HEK293 (cell line): ENCODE results near the gene CLP1.
A peak's percentile ranks its signal among the peaks of the same experiment; 100 is the strongest.

Experiments
- CTCF ChIA-PET: fragments of 350-600 bp; formaldehyde crosslinking; extraction: SDS; loops from one replicate; lab custom pipeline; 2021; ENCODE audit warnings: antibody characterized with exemption; lab: Yijun Ruan, JAX
- POLR2A ChIA-PET: fragments of 300-600 bp; formaldehyde crosslinking; extraction: SDS; loops from one replicate; lab custom pipeline; 2020; ENCODE audit warnings: antibody characterized with exemption, inconsistent platforms; lab: Yijun Ruan, JAX
- H3K27ac ChIP-seq: fragments of 200-500 bp; sonication (Bioruptor generic); 2 replicates; pipeline ENCODE4 v1.5.1; 2014; ENCODE audit warnings: low read depth, low read length, control low read depth, inconsistent platforms; ENCODE audit errors: extremely low read depth
- H3K36me3 ChIP-seq, 2 experiments: fragments of 200-500 bp in 1 of 2; sonication (Bioruptor generic) in 1 of 2; 1 replicate in 1 of 2; 2 replicates in 1 of 2; pipeline ENCODE4 v1.5.1; 2014 to 2017; ENCODE audit warnings: inconsistent platforms in 2 of 2, low read length in 2 of 2; ENCODE audit not compliant: control insufficient read depth in 2 of 2, insufficient read depth in 1 of 2
- H3K4me1 ChIP-seq: fragments of 200-500 bp; sonication (Bioruptor generic); 2 replicates; pipeline ENCODE4 v1.5.1; 2014; ENCODE audit warnings: mild to moderate bottlenecking, low read length, inconsistent platforms; ENCODE audit not compliant: control insufficient read depth, insufficient read depth
- H3K4me3 ChIP-seq: 2 replicates; pipeline ENCODE4 v1.5.1; 2011; ENCODE audit warnings: low read depth, mild to moderate bottlenecking, control low read depth, low read length, moderate library complexity
- H3K9me3 ChIP-seq: fragments of 200-500 bp; sonication (Bioruptor generic); 2 replicates; pipeline ENCODE4 v1.5.1; 2014; ENCODE audit warnings: low read depth, low read length, inconsistent platforms; ENCODE audit not compliant: control insufficient read depth, insufficient read depth
- EGR2 ChIP-seq: fragments of 450-650 bp; formaldehyde crosslinking; IDR thresholded peaks from 2 replicates; pipeline ENCODE4 v1.5.1; 2016; ENCODE audit warnings: low read depth, missing biosample characterization, missing genetic modification characterization
- GLIS1 ChIP-seq: fragments of 450-650 bp; formaldehyde crosslinking; IDR thresholded peaks from 2 replicates; pipeline ENCODE4 v1.5.1; 2016; ENCODE audit warnings: missing biosample characterization, missing genetic modification characterization
- HOXA7 ChIP-seq: sonication (generic); formaldehyde crosslinking; IDR thresholded peaks from 2 replicates; pipeline ENCODE4 v1.8.1; 2022; ENCODE audit warnings: missing genetic modification reagents, borderline replicate concordance
- KLF17 ChIP-seq: fragments of 450-650 bp; formaldehyde crosslinking; IDR thresholded peaks from 2 replicates; pipeline ENCODE4 v1.5.1; 2016; ENCODE audit warnings: missing biosample characterization, missing genetic modification characterization
- PRDM1 ChIP-seq: fragments of 450-650 bp; formaldehyde crosslinking; IDR thresholded peaks from 2 replicates; pipeline ENCODE4; 2016; ENCODE audit warnings: missing biosample characterization, missing genetic modification characterization
- SP3 ChIP-seq: fragments of 450-650 bp; formaldehyde crosslinking; IDR thresholded peaks from 2 replicates; pipeline ENCODE4 v1.5.1; 2016; ENCODE audit warnings: missing biosample characterization, missing genetic modification characterization
- WT1 ChIP-seq: fragments of 450-650 bp; formaldehyde crosslinking; IDR thresholded peaks from 2 replicates; pipeline ENCODE4 v1.5.1; 2016; ENCODE audit warnings: missing biosample characterization, missing genetic modification characterization
- ZBTB17 ChIP-seq: fragments of 450-650 bp; formaldehyde crosslinking; IDR thresholded peaks from 2 replicates; pipeline ENCODE4 v1.5.1; 2016; ENCODE audit warnings: missing biosample characterization, missing genetic modification characterization
- ZBTB48 ChIP-seq: fragments of 450-650 bp; formaldehyde crosslinking; IDR thresholded peaks from 2 replicates; pipeline ENCODE4 v1.5.1; 2016; ENCODE audit warnings: missing biosample characterization, missing genetic modification characterization
- ZBTB7A ChIP-seq: fragments of 450-650 bp; formaldehyde crosslinking; IDR thresholded peaks from 2 replicates; pipeline ENCODE4 v1.5.1; 2016; ENCODE audit warnings: low read depth, missing biosample characterization, missing genetic modification characterization
- ZBTB8A ChIP-seq: fragments of 450-650 bp; formaldehyde crosslinking; IDR thresholded peaks from 2 replicates; pipeline ENCODE4 v1.5.1; 2016; ENCODE audit warnings: missing biosample characterization, missing genetic modification characterization
- ZNF133 ChIP-seq: fragments of 450-650 bp; formaldehyde crosslinking; IDR thresholded peaks from 2 replicates; pipeline ENCODE4 v1.5.1; 2016; ENCODE audit warnings: missing biosample characterization, missing genetic modification characterization
- ZNF140 ChIP-seq: fragments of 450-650 bp; formaldehyde crosslinking; IDR thresholded peaks from 2 replicates; pipeline ENCODE4 v1.5.1; 2016; ENCODE audit warnings: missing biosample characterization, missing genetic modification characterization
- ZNF174 ChIP-seq: fragments of 450-650 bp; formaldehyde crosslinking; IDR thresholded peaks from 2 replicates; pipeline ENCODE4 v1.5.0; 2017; ENCODE audit warnings: missing biosample characterization, mild to moderate bottlenecking, missing genetic modification characterization
- ZNF175 ChIP-seq: fragments of 450-650 bp; formaldehyde crosslinking; IDR thresholded peaks from 2 replicates; pipeline ENCODE4 v1.5.1; 2016; ENCODE audit warnings: missing biosample characterization, missing genetic modification characterization
- ZNF19 ChIP-seq: fragments of 450-650 bp; formaldehyde crosslinking; IDR thresholded peaks from 2 replicates; pipeline ENCODE4; 2016; ENCODE audit warnings: missing biosample characterization, missing genetic modification characterization, low read depth
- ZNF423 ChIP-seq: fragments of 450-650 bp; formaldehyde crosslinking; IDR thresholded peaks from 2 replicates; pipeline ENCODE4 v1.5.1; 2016; ENCODE audit warnings: missing biosample characterization, missing genetic modification characterization
- ZNF621 ChIP-seq: fragments of 450-650 bp; formaldehyde crosslinking; IDR thresholded peaks from 2 replicates; pipeline ENCODE4 v1.5.1; 2017; ENCODE audit warnings: missing biosample characterization, missing genetic modification characterization
- ZNF626 ChIP-seq: fragments of 450-650 bp; sonication (Bioruptor Pico); formaldehyde crosslinking; IDR thresholded peaks from 2 replicates; pipeline ENCODE4 v1.5.1; 2018; ENCODE audit warnings: missing biosample characterization, missing genetic modification characterization, inconsistent platforms
- ZNF76 ChIP-seq: fragments of 450-650 bp; formaldehyde crosslinking; IDR thresholded peaks from 2 replicates; pipeline ENCODE4; 2016; ENCODE audit warnings: low read depth, missing biosample characterization, missing genetic modification characterization, borderline replicate concordance
- ZNF777 ChIP-seq: fragments of 450-650 bp; formaldehyde crosslinking; IDR thresholded peaks from 2 replicates; pipeline ENCODE4 v1.5.1; 2017; ENCODE audit warnings: missing biosample characterization, missing genetic modification characterization, borderline replicate concordance
- ZSCAN5A ChIP-seq: fragments of 450-650 bp; formaldehyde crosslinking; IDR thresholded peaks from 2 replicates; pipeline ENCODE4 v1.5.1; 2016; ENCODE audit warnings: missing biosample characterization, missing genetic modification characterization
- ZXDB ChIP-seq: fragments of 450-650 bp; formaldehyde crosslinking; IDR thresholded peaks from 2 replicates; pipeline ENCODE4 v1.5.1; 2016; ENCODE audit warnings: missing biosample characterization, missing genetic modification characterization
- TF ChIP-seq, protein P1 (sequence below): fragments of 450-650 bp; formaldehyde crosslinking; IDR thresholded peaks from 2 replicates; pipeline ENCODE4 v1.5.1; 2016; ENCODE audit warnings: missing biosample characterization, missing genetic modification characterization
- TF ChIP-seq, protein P2 (sequence below): fragments of 450-650 bp; formaldehyde crosslinking; IDR thresholded peaks from 2 replicates; pipeline ENCODE4 v1.5.1; 2016; ENCODE audit warnings: missing biosample characterization, missing genetic modification characterization
- TF ChIP-seq, protein P3 (sequence below): fragments of 450-650 bp; formaldehyde crosslinking; IDR thresholded peaks from 2 replicates; pipeline ENCODE4 v1.5.1; 2016; ENCODE audit warnings: missing biosample characterization, missing genetic modification characterization

Gene CLP1

DNA sequence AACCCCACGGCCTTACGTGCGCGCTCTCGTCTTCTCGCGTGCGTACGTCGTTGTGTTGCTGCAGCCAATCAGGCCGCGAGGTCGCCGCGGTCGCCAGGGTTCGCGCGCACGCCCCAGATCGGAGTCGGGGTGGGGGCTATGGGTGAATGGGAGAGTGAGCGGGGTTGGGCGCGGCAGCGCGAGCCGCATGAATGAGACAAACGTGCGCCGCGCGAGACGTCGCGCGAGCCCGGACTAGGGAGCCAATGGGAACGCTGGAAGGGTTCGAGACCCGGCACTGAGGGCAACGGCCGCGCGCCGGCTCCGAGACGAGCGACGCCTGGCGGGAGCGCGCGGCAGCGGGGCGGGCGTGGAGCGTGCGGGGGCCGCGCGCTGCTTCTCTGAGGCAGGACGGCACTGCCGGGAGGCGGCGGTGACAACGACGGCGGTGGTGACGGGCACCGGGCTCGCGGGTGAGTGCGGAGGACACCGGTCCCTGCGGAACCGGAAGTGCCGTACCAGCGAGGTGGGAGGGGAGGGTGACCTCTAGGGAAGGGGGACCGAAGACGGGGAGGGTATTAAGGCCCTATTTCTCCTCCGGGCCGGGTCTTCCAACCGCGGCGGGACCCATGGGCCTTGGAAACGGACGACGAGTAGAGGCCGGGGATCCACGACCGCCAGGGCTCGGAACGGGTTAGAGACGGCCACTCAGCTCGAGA, 10.3 kb downstream of the CLP1 start, which contains the start of gene ZDHHC5 (continued):
- TF ChIP-seq ZNF76 (tag by site-specific recombination) (peak; percentile 22; the same call in 1 of the 2 replicates), ZNF19 (tag by site-specific recombination) (no peak), ZNF133 (tag by site-specific recombination) (no peak), ZNF175 (tag by site-specific recombination) (no peak), HOXA7 (CRISPR knock-in tag) (no peak), ZNF140 (tag by site-specific recombination) (no peak), ZNF626 (tag by site-specific recombination) (no peak), GLIS1 (tag by site-specific recombination) (0 out of 2 replicates have a peak, but pooled peaks have one; percentile 2), PRDM1 (tag by site-specific recombination) (no peak), ZBTB7A (tag by site-specific recombination) (peak; percentile 55; the same call in 1 of the 2 replicates), ZNF423 (tag by site-specific recombination) (no peak), ZBTB17 (tag by site-specific recombination) (peak; percentile 47)
- TF ChIP-seq, protein P1, sequence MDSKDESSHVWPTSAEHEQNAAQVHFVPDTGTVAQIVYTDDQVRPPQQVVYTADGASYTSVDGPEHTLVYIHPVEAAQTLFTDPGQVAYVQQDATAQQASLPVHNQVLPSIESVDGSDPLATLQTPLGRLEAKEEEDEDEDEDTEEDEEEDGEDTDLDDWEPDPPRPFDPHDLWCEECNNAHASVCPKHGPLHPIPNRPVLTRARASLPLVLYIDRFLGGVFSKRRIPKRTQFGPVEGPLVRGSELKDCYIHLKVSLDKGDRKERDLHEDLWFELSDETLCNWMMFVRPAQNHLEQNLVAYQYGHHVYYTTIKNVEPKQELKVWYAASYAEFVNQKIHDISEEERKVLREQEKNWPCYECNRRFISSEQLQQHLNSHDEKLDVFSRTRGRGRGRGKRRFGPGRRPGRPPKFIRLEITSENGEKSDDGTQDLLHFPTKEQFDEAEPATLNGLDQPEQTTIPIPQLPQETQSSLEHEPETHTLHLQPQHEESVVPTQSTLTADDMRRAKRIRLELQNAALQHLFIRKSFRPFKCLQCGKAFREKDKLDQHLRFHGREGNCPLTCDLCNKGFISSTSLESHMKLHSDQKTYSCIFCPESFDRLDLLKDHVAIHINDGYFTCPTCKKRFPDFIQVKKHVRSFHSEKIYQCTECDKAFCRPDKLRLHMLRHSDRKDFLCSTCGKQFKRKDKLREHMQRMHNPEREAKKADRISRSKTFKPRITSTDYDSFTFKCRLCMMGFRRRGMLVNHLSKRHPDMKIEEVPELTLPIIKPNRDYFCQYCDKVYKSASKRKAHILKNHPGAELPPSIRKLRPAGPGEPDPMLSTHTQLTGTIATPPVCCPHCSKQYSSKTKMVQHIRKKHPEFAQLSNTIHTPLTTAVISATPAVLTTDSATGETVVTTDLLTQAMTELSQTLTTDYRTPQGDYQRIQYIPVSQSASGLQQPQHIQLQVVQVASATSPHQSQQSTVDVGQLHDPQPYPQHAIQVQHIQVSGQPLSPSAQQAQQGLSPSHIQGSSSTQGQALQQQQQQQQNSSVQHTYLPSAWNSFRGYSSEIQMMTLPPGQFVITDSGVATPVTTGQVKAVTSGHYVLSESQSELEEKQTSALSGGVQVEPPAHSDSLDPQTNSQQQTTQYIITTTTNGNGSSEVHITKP (tag by site-specific recombination): no peak
- TF ChIP-seq, protein P2, sequence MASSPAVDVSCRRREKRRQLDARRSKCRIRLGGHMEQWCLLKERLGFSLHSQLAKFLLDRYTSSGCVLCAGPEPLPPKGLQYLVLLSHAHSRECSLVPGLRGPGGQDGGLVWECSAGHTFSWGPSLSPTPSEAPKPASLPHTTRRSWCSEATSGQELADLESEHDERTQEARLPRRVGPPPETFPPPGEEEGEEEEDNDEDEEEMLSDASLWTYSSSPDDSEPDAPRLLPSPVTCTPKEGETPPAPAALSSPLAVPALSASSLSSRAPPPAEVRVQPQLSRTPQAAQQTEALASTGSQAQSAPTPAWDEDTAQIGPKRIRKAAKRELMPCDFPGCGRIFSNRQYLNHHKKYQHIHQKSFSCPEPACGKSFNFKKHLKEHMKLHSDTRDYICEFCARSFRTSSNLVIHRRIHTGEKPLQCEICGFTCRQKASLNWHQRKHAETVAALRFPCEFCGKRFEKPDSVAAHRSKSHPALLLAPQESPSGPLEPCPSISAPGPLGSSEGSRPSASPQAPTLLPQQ (tag by site-specific recombination): no peak
- TF ChIP-seq, protein P3, sequence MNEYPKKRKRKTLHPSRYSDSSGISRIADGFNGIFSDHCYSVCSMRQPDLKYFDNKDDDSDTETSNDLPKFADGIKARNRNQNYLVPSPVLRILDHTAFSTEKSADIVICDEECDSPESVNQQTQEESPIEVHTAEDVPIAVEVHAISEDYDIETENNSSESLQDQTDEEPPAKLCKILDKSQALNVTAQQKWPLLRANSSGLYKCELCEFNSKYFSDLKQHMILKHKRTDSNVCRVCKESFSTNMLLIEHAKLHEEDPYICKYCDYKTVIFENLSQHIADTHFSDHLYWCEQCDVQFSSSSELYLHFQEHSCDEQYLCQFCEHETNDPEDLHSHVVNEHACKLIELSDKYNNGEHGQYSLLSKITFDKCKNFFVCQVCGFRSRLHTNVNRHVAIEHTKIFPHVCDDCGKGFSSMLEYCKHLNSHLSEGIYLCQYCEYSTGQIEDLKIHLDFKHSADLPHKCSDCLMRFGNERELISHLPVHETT (tag by site-specific recombination): no peak
- TF ChIP-seq, all 188 proteins: peak for 32

DNA sequence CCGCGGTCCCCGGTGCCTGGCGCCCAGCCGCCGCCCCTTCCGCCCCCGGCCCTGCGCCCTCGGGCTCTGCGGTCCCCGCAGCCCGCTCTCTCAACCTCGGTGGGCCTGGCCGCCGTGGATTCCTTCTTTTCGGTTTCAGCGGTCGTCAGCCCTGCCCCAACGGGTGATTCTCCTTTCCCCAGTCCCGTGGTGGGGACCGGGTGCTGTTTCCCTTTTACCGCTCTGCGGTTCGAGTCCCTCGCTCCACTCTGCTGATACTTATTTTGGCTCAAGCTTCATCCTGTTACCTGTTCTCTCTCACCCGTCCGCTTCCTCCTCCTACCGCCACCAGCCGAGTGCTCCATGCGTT, 10.8 kb downstream of the CLP1 start:
- Histone ChIP-seq H3K36me3 (peaks cover 2 to 25% of the 10 kb centered on the region in 2 experiments; a peak in 2 of 3 replicates), H3K9me3 (no peaks in the 10 kb centered on the region), H3K4me3 (peak overlapping the region; percentile 99), H3K27ac (peak overlapping the region; percentile 90), H3K4me1 (no peaks in the 10 kb centered on the region)
- ChIA-PET POLR2A (no interaction called here), CTCF (no interaction called here)
- TF ChIP-seq ZBTB48 (tag by site-specific recombination) (no peak), ZBTB8A (tag by site-specific recombination) (peak; percentile 92), ZSCAN5A (tag by site-specific recombination) (no peak), ZNF174 (tag by site-specific recombination) (no peak), ZNF175 (tag by site-specific recombination) (no peak), HOXA7 (CRISPR knock-in tag) (no peak), ZXDB (tag by site-specific recombination) (peak; percentile 22; the same call in 1 of the 2 replicates), KLF17 (tag by site-specific recombination) (no peak), WT1 (tag by site-specific recombination) (no peak), ZNF621 (tag by site-specific recombination) (no peak), EGR2 (tag by site-specific recombination) (no peak), SP3 (tag by site-specific recombination) (no peak), ZNF777 (tag by site-specific recombination) (no peak)
- TF ChIP-seq, protein P3 (tag by site-specific recombination): no peak
